HPDE6-E6E7 (cell line): ENCODE measurements around the gene UNC13A.
A peak's percentile ranks its signal among the peaks of the same experiment; 100 is the strongest.

ENCODE experiments used
- DNase-seq: peaks from one replicate; pipeline ENCODE4 v3.0.0; 2011; ENCODE audit warnings: missing footprints; ENCODE audit errors: extremely low spot score

UNC13A gene

DNA sequence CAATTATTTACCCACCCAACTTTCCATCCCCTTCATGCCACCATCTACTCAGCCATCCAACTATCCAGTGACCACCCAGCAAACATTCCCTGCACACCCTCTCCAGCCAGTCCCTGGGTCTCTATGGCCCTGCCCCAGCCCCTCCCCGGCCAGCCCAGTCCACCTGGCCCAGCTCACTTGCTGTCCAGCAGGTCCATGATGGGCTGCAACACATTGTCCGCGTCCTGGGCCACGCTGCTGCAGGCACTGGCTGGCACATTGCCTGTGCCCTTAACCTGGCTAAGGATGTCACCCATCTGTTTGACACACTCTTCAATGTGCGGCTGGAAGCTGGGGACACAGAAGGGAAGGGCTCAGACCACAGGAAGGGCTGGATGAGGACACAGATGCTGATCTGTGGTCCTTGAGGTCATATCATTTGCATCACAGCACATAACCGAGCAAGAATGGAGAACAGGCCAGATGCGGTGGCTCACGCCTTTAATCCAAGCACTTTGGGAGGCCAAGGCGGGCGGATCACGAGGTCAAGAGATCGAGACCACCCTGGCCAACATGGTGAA is 61.6 kb downstream of the UNC13A start:
- no peak for DNase-seq

DNA sequence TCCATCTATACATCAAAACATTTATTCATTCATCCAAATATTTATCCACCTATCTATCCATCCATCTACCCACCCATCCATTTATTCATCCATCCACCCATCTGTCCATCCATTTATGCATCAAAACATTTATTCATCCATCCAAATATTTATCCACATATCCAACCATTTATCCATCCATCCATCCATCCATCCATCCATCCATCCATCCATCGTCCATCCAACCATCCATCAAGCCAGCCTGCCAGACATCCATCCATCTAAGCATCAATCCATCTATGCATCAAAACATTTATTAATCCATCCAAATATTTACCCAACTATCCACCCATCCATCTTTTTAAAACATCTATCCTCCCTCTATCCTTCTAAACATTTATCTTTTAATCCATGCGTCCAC is 62.2 kb downstream of the UNC13A start:
- no peak for DNase-seq

- DNase-seq = no peak
These were observed 63.1 kb downstream of the UNC13A start for GRCh38 chr19:17625043-17625442.

DNA sequence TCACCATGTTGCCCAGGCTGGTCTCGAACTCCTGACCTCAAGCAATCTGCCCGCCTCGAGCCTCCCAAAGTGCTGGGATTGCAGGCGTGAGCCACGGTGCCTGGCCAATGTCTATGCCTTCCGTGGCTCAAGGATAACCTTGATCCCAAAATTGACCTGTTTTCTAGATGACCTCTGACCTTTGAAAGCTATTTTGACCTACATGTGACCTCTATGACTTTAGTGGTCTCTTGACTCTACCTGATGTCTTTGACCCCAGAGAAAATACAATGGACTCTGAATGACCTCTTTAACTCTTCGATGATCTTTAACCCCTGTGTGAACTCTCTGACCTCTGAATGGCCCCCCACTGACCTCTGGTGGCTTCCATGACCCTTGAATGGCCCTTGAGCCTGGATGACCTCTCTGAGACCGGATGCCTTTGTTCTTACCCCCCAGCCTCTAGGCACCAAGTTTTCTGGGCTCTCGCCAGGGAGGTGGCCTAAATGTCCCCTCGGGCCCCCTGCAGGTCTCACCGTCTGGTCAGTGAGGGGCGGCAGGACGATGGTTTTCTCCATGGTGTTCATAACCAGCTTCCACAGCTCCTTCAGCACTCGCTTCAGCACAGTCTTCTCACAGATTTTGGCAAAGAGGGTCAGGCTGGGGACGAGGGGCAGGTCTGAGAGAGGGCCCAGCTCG is 63.7 kb downstream of the UNC13A start:
- no peak for DNase-seq

GRCh38 chr19:17623224-17623935 is 64.8 kb downstream of the UNC13A start:
- no peak for DNase-seq

GRCh38 chr19:17620696-17621095 is 67.5 kb downstream of the UNC13A start:
- no peak for DNase-seq

- no peak for DNase-seq
These were observed 69.2 kb downstream of the UNC13A start for GRCh38 chr19:17618936-17619335.

- no peak for DNase-seq
These were observed 69.8 kb downstream of the UNC13A start for GRCh38 chr19:17618281-17618903.

- no peak for DNase-seq
These were observed 70.4 kb downstream of the UNC13A start for GRCh38 chr19:17617807-17618192.

DNA sequence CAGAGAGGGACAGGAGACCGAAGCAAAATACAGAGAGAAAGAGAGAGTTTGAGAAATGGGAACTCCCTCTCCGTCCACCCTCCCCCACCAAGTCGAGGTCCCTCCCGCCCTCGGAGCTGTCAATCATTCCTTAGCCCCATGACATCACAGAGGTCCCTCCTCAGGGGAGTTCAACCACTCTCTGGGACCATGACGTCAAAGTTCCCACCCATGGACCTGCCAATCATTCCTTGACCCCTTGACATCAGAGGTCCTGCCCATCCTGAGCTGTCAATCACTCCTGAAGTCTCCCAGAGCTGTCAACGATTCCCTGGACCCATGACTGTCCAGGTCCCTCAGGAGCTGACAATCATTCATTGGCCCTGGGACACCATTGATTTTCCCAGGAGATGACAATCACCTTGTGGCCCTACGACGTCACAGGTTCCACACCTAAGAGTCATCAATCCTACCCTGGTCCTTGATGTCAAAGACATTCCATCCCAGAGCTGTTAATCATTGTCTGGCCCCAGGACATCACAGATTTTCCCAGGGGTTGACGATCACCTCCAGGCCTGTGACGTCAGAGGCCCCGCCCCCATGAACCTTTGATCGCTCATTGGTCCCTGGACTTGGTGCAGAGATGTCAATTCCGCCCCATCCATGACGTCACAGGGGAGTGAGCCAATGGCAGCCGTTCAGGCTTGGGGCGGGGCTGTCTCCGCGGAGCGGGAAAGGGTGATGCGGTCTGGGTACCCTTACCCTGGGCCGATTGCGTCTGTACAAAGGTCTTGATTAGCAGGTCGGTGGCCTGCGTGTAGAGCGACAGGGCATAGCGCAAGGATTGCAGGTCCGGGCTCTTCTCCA is 71.0 kb downstream of the UNC13A start:
- DNase-seq = peak; percentile 22

GRCh38 chr19:17616686-17616960 is 71.5 kb downstream of the UNC13A start:
- no peak for DNase-seq

GRCh38 chr19:17615889-17616685 is 72.1 kb downstream of the UNC13A start:
- DNase-seq = no peak

DNA sequence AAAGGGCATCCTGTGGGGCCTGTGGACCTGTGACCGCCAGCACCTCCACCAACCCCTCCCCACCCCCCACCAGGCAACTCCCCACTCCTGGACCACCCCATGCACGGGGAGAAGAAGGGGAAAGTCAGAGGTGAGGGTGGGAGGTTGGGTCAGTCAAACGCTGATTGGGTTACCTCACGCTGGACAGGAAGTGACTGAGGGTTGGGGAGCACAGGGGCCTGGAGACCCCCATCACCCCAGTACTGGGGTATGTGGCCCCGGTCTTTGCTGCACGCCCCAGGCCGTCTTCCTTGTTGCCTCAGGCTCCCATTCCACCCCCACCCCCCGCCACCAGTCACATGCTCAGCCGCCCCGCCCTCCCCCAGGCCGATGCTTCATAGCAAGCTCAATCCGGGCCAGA is 73.7 kb downstream of the UNC13A start:
- no peak for DNase-seq

- no peak for DNase-seq
These were observed 76.5 kb downstream of the UNC13A start for GRCh38 chr19:17611462-17612244.

DNA sequence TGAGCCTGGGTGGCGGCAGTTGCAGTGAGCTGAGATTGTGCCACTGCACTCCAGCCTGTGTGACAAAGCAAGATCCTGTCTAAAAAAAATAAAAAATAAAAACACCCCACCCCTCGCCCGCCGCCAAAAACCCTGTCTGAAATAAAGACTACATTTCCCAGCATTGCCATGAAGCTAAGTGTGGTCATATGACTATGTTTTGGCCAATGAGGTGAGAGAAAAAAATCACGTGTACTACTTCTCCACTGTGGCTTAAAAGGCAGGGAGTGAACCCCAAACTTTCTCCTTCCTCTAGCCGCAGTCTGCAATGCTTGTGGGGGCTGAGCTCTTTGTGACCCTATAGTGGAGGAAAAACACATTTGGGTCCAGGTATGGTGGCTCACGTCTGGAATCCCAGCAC is 77.8 kb downstream of the UNC13A start:
- DNase-seq = no peak

- no peak for DNase-seq
These were observed 80.2 kb downstream of the UNC13A start for GRCh38 chr19:17607936-17608335.

DNA sequence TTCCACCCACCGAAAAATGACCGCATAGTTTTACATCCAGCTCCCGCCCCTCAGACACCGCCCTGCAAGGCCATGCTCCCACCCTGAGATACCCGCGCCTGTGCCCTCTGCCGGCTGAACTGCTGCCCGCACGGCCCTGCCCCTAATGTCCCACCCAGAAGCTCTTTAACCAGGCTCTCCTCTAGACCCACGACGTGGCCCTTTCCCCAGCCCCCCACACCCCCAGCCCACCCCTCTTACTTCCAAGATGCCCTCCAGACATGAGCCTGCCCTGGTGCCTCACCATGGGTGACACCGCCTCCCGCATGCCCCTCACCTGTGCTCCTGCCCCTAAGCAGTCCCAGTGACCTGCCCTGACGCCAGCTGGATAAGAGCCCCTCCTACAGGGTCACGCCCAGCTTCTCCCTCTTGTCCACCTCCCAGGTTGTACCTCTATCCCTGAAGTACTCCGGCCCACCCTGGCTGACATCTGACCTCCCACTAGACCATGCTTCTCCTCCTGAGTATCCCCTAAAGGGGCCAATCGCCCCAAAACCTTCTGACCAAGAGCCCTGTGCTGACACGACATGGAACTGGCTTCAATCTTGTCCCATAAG is 81.5 kb downstream of the UNC13A start:
- no peak for DNase-seq

DNA sequence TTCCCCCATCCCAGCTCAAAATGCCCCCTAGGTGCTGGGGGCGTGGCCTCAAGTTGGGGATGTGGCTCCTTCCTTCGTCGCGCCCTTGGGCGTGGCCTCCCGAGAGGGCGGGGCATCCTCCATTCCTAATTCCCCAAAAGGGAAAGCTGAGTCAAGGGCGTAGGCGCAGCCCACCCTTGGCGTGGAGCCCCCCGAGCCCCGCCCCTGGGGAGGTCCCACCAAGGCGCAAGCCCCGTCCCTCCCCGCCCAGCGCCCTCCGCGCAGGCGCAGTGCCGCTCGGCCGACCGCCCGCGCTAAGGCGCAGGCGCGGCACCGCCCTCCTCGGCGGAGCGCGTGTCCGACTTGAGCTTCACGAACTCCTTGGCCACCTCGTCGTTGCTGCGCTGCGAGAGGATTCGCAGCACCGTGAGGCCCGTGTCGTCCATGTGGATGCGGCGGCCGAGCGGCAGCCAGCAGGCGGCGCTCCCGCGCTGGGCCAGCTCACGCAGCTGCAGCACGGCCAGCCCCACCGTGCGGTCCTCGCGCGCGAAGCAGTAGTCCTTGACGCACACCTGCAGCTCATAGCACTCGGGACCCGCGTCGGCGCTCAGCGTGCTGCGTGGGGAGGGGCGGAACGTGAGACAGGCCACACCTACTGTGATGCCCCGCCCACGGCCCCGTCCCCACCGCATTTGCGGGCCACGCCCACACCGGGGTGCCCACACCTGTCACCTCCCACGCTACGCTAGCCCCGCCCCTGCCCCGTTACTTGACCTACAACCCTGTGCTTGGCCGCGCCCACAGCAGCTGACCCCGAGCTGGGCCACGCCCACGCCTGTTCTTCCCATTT is 82.2 kb downstream of the UNC13A start:
- peak; percentile 88 for DNase-seq

- DNase-seq = no peak
These were observed 83.0 kb downstream of the UNC13A start for GRCh38 chr19:17605117-17605516.
